NCI-H187 treated with DMSO at 0.1 percent for 48 hours (cell line): ENCODE measurements around the gene ERC2.

Source experiments
- DNase-seq: peaks from one replicate; lab custom pipeline; 2025; lab: John Stamatoyannopoulos, UW

The ERC2 gene

GRCh38 chr3:55923626-55924025 lies 544.6 kb downstream of the ERC2 start:
- DNase-seq = no peak

- DNase-seq = no peak
These were observed 545.1 kb downstream of the ERC2 start for GRCh38 chr3:55923207-55923606.

GRCh38 chr3:55912880-55913279 lies 555.4 kb downstream of the ERC2 start:
- no peak for DNase-seq

- no peak for DNase-seq
These were observed 557.0 kb downstream of the ERC2 start for GRCh38 chr3:55911266-55911665.

- no peak for DNase-seq
These were observed 557.7 kb downstream of the ERC2 start for GRCh38 chr3:55910543-55910942.

- no peak for DNase-seq
These were observed 558.9 kb downstream of the ERC2 start for GRCh38 chr3:55909373-55909772.

GRCh38 chr3:55907616-55908015 lies 560.7 kb downstream of the ERC2 start:
- DNase-seq = no peak

- no peak for DNase-seq
These were observed 561.4 kb downstream of the ERC2 start for GRCh38 chr3:55906896-55907295.

- DNase-seq = no peak
These were observed 563.6 kb downstream of the ERC2 start for GRCh38 chr3:55904716-55905115.

GRCh38 chr3:55903680-55904079 lies 564.6 kb downstream of the ERC2 start:
- DNase-seq = no peak

- DNase-seq = no peak
These were observed 565.9 kb downstream of the ERC2 start for GRCh38 chr3:55902221-55902900.

GRCh38 chr3:55899887-55900286 lies 568.4 kb downstream of the ERC2 start:
- no peak for DNase-seq

GRCh38 chr3:55897573-55898224 lies 570.6 kb downstream of the ERC2 start:
- DNase-seq = no peak

- DNase-seq = no peak
These were observed 572.2 kb downstream of the ERC2 start for GRCh38 chr3:55895897-55896566.

GRCh38 chr3:55894605-55895004 lies 573.7 kb downstream of the ERC2 start:
- no peak for DNase-seq

GRCh38 chr3:55893045-55893664 lies 575.1 kb downstream of the ERC2 start:
- DNase-seq = no peak

GRCh38 chr3:55891106-55891505 lies 577.2 kb downstream of the ERC2 start:
- DNase-seq = no peak

GRCh38 chr3:55888282-55888885 lies 579.9 kb downstream of the ERC2 start:
- DNase-seq = no peak

- no peak for DNase-seq
These were observed 582.5 kb downstream of the ERC2 start for GRCh38 chr3:55885721-55886120.

- no peak for DNase-seq
These were observed 583.6 kb downstream of the ERC2 start for GRCh38 chr3:55884491-55885285.

- DNase-seq = no peak
These were observed 584.2 kb downstream of the ERC2 start for GRCh38 chr3:55884066-55884465.

- DNase-seq = no peak
These were observed 586.3 kb downstream of the ERC2 start for GRCh38 chr3:55882006-55882405.
